ENCODE measurements around the gene MAT1A. TPM values are rescaled to one million over a fixed set of nuclear protein-coding genes. Genes with fewer than 3 reads are reported as not detected.

Gene MAT1A
- total and polyA plus RNA-seq, 2 of the 13 experiments (the other 11 are each of a cell fraction or from before 2014, with no cell fraction given) = 57.1 to 76.9 TPM

GRCh38 chr10:80290474-80291220 is 1.2 kb upstream of the MAT1A start (continued):
- no peak for TF ChIP-seq BATF2 (CRISPR knock-in tag; IDR thresholded peaks at IDR 0.05)
- TF ChIP-seq ZNF704 (CRISPR knock-in tag; IDR thresholded peaks at IDR 0.05; ENCODE audit: borderline replicate concordance) = no peak
- peak; percentile 95 for TF ChIP-seq PAXIP1 (CRISPR knock-in tag; conservative IDR thresholded peaks at IDR 0.05)
- peak; percentile 82 for TF ChIP-seq FOXA3 (CRISPR knock-in tag; IDR thresholded peaks at IDR 0.05)
- TF ChIP-seq HNRNPL (IDR thresholded peaks at IDR 0.05; ENCODE audit: low read depth, low read length) = no peak
- no peak for TF ChIP-seq ZKSCAN1 (IDR thresholded peaks at IDR 0.05; ENCODE audit: low read length)
- no peak for TF ChIP-seq STAG1 (CRISPR knock-in tag; IDR thresholded peaks at IDR 0.05)
- TF ChIP-seq SIN3B (IDR thresholded peaks at IDR 0.05; ENCODE audit: low read length) = no peak
- TF ChIP-seq SP5 (CRISPR knock-in tag; IDR thresholded peaks at IDR 0.05; ENCODE audit: borderline replicate concordance, low read depth) = peak; percentile 29; the same call in 1 of the 2 replicates
- TF ChIP-seq ZNF639 (CRISPR knock-in tag; conservative IDR thresholded peaks at IDR 0.05) = no peak
- no peak for TF ChIP-seq GPBP1L1 (CRISPR knock-in tag; IDR thresholded peaks at IDR 0.05)
- no peak for TF ChIP-seq CBFB (CRISPR knock-in tag; IDR thresholded peaks at IDR 0.05)
- TF ChIP-seq KAT7 (CRISPR knock-in tag; IDR thresholded peaks at IDR 0.05; ENCODE audit: borderline replicate concordance) = no peak

Measured in HepG2 (cell line).